Epithelial cell of proximal tubule (primary cell): ENCODE measurements around the gene MRPL11. TPM values are rescaled to one million over a fixed set of nuclear protein-coding genes. Genes with fewer than 3 reads are reported as not detected.

Experiments used
- DNase-seq: peaks from one replicate; pipeline ENCODE4 v3.0.0-alpha.2; 2011; ENCODE audit warnings: low read depth
- H3K4me3 ChIP-seq: 2 replicates; pipeline ENCODE4 v1.5.1; 2011; ENCODE audit warnings: low read depth, mild to moderate bottlenecking, low read length
- CTCF ChIP-seq: conservative IDR thresholded peaks from 2 replicates; pipeline ENCODE4 v1.5.1; 2012; ENCODE audit warnings: low read depth, mild to moderate bottlenecking, low read length
- total RNA-seq: library from RNA; depleted of rRNA; stranded (reverse); fragments of >200 nt; gene quantifications from 2 replicates; pipeline ENCODE4 v1.2.3, GENCODE V29; 2015

Gene MRPL11
- total RNA-seq, 1 donor from 2014 or later: 85.3 TPM

- no peak overlapping the region for H3K4me3 ChIP-seq
- DNase-seq: no peak
- no peak for TF ChIP-seq CTCF
Observed at GRCh38 chr11:66472054-66472453, 33.4 kb upstream of the MRPL11 start.

GRCh38 chr11:66471142-66471541, 32.5 kb upstream of the MRPL11 start:
- H3K4me3 ChIP-seq: no peak overlapping the region
- TF ChIP-seq CTCF: no peak
- no peak for DNase-seq

- no peak overlapping the region for H3K4me3 ChIP-seq
- TF ChIP-seq CTCF: no peak
- no peak for DNase-seq
Observed at GRCh38 chr11:66470015-66470414, 31.4 kb upstream of the MRPL11 start.

GRCh38 chr11:66469441-66469840, 30.8 kb upstream of the MRPL11 start:
- TF ChIP-seq CTCF: no peak
- no peak for DNase-seq
- H3K4me3 ChIP-seq: no peak overlapping the region

GRCh38 chr11:66468691-66469090, 30.0 kb upstream of the MRPL11 start:
- H3K4me3 ChIP-seq: no peak overlapping the region
- no peak for DNase-seq
- TF ChIP-seq CTCF: no peak

GRCh38 chr11:66467756-66468155, 29.1 kb upstream of the MRPL11 start:
- peak overlapping the region; percentile 63 for H3K4me3 ChIP-seq
- no peak for DNase-seq
- no peak for TF ChIP-seq CTCF

GRCh38 chr11:66467034-66467659, 28.5 kb upstream of the MRPL11 start:
- peak overlapping the region; percentile 63 for H3K4me3 ChIP-seq
- no peak for DNase-seq
- no peak for TF ChIP-seq CTCF
